Suprapubic skin (tissue), 4 donors: ENCODE measurements around the gene DUOXA2. TPM values are rescaled to one million over a fixed set of nuclear protein-coding genes. Genes with fewer than 3 reads are reported as not detected.

Experiments
- DNase-seq, 2 donors: peaks; one replicate each; pipeline ENCODE4 v3.0.0-alpha.2; 2019; ENCODE audit warnings: low spot score in 2 of 2
- H3K27ac ChIP-seq: fragments of 200-600 bp; sonication (generic); one replicate; pipeline ENCODE4 v1.5.1; 2019
- H3K27me3 ChIP-seq: fragments of 200-600 bp; sonication (generic); one replicate; pipeline ENCODE4 v1.5.1; 2019
- H3K36me3 ChIP-seq: fragments of 200-600 bp; sonication (generic); one replicate; pipeline ENCODE4 v1.5.1; 2019
- H3K4me1 ChIP-seq: fragments of 200-600 bp; sonication (generic); one replicate; pipeline ENCODE4 v1.5.1; 2019
- H3K4me3 ChIP-seq: fragments of 200-600 bp; sonication (generic); one replicate; pipeline ENCODE4 v1.5.1; 2019; ENCODE audit warnings: mild to moderate bottlenecking
- H3K9me3 ChIP-seq: fragments of 200-600 bp; sonication (generic); one replicate; pipeline ENCODE4 v1.5.1; 2019
- EP300 ChIP-seq: sonication (generic); formaldehyde crosslinking; IDR thresholded peaks from one replicate; pipeline ENCODE4 v1.6.1; 2017; ENCODE audit warnings: antibody characterized with exemption
- POLR2A ChIP-seq, 2 donors: fragments of 450-650 bp; IDR thresholded peaks; one replicate each; pipeline ENCODE4 v1.6.1; 2017; ENCODE audit warnings: antibody characterized with exemption in 2 of 2, mild to moderate bottlenecking in 2 of 2, moderate library complexity in 2 of 2
- POLR2AphosphoS5 ChIP-seq, 3 donors: sonication (generic); formaldehyde crosslinking; IDR thresholded peaks; one replicate each; pipeline ENCODE4 v1.6.1; 2017; ENCODE audit warnings: antibody characterized with exemption in 3 of 3
- WGBS: methylation state at CpG from one replicate; pipeline ENCODE4 v1.1.5; 2018; 5-methylcytosine and 5-hydroxymethylcytosine counted together
- total RNA-seq, 4 donors: library from RNA; depleted of rRNA; stranded (reverse); fragments of >200 nt; gene quantifications; one replicate each; pipeline ENCODE4 v1.1.0, GENCODE V29; 2016
- TF ChIP-seq, protein P1 (sequence below), 2 donors: fragments of 200-600 bp in 1 of 2; fragments of 450-650 bp in 1 of 2; sonication (generic) in 1 of 2; IDR thresholded peaks; one replicate each; pipeline ENCODE4 v1.5.1; 2016 to 2019; ENCODE audit warnings: antibody characterized with exemption in 2 of 2, mild to moderate bottlenecking in 1 of 2, moderate library complexity in 1 of 2

The DUOXA2 gene
- total RNA-seq, 4 donors from 2014 or later = not detected

DNA sequence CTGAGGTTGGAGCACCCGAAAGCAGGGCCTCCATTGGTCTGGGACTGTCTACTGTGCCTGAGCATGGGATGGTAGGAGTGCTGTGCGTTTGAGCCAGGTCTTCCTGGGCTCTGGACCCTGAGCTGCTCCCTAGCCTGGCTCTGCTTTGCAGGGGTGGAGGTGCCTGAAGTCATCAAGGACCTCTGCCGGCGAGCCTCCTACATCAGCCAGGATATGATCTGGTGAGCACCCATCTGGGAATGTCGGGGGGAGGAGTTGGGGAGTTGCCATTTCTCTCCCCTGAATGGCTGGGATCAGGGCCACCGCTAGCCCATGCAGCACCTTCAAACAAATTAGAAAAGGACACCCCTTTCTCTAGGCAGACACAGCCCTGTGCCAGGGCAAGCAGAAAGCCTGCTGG lies 36.4 kb downstream of the DUOXA2 start:
- Histone ChIP-seq H3K27ac (no peak overlapping the region), H3K4me1 (peaks cover 14% of the 10 kb centered on the region), H3K9me3 (no peaks in the 10 kb centered on the region), H3K36me3 (peaks cover 30% of the 10 kb centered on the region), H3K4me3 (no peak overlapping the region), H3K27me3 (no peaks in the 10 kb centered on the region)
- TF ChIP-seq EP300 (no peak), POLR2A (IDR thresholded peaks at IDR 0.05) (no peak), POLR2AphosphoS5 (IDR thresholded peaks at IDR 0.05) (no peak)
- TF ChIP-seq, protein P1, sequence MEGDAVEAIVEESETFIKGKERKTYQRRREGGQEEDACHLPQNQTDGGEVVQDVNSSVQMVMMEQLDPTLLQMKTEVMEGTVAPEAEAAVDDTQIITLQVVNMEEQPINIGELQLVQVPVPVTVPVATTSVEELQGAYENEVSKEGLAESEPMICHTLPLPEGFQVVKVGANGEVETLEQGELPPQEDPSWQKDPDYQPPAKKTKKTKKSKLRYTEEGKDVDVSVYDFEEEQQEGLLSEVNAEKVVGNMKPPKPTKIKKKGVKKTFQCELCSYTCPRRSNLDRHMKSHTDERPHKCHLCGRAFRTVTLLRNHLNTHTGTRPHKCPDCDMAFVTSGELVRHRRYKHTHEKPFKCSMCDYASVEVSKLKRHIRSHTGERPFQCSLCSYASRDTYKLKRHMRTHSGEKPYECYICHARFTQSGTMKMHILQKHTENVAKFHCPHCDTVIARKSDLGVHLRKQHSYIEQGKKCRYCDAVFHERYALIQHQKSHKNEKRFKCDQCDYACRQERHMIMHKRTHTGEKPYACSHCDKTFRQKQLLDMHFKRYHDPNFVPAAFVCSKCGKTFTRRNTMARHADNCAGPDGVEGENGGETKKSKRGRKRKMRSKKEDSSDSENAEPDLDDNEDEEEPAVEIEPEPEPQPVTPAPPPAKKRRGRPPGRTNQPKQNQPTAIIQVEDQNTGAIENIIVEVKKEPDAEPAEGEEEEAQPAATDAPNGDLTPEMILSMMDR (IDR thresholded peaks at IDR 0.05) = no peak
- WGBS = no CpG with 5 or more reads among the region's 6 CpGs
- no peak for DNase-seq

DNA sequence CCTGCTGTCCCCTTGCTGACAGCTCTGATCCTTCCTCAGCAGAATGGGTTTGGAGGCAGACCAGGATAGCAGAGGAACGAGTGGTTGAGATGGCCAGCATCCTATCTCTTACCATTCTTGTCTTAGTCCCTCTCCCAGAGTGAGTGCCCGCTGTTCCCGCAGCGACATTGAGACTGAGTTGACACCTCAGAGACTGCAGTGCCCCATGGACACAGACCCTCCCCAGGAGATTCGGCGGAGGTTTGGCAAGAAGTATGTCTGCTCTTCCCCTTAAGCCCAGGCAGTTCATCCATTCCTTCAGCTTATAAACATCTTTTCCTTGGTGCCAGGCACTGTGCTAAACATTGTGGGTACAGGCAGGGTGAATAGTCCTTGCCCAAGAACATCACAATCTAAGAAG lies 36.9 kb downstream of the DUOXA2 start:
- DNase-seq = no peak
- H3K36me3 ChIP-seq = peaks cover 30% of the 10 kb centered on the region
- H3K4me1 ChIP-seq = peaks cover 10% of the 10 kb centered on the region
- 96% methylated on average over 4 of the region's 6 CpGs for WGBS
- no peak overlapping the region for H3K27ac ChIP-seq
- TF ChIP-seq EP300 = no peak
- TF ChIP-seq, protein P1 (IDR thresholded peaks at IDR 0.05) = no peak
- no peak for TF ChIP-seq POLR2A (IDR thresholded peaks at IDR 0.05)
- no peak for TF ChIP-seq POLR2AphosphoS5 (IDR thresholded peaks at IDR 0.05)
- H3K4me3 ChIP-seq = no peak overlapping the region
- no peaks in the 10 kb centered on the region for H3K9me3 ChIP-seq
- H3K27me3 ChIP-seq = no peaks in the 10 kb centered on the region

DNA sequence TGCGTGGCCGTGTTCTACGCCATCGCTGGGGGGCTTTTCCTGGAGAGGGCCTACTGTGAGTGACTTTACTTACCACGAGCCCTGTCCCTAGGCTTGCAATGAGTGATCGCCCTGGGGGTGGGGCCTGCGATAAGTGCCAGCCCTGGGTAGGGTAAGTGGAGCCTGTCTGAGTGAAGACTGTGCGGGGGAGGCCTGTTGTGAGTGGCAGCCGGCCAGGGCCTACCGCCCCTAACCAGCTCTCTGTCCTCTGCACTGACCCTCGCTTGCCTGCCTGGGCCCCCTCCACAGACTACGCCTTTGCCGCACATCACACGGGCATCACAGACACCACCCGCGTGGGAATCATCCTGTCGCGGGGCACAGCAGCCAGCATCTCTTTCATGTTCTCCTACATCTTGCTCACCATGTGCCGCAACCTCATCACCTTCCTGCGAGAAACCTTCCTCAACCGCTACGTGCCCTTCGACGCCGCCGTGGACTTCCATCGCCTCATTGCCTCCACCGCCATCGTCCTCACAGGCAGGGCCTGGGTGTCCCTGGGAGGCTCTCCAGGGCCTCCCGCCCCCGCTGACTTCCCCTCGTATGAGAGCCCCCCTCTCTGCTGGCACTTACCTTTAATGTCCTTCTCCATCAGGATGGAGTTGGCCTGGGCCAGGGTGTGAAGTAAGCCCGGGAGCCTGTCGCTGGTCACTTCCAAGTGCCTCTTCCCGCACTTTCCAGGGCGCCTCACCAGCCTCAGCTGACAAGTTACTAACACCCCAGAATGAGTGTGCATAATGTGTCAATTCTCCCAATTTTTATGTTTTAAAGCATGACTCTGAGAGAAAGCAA lies 38.1 kb downstream of the DUOXA2 start:
- 94% methylated on average over 35 of the region's 36 CpGs for WGBS
- Histone ChIP-seq H3K4me3 (no peak overlapping the region), H3K4me1 (peaks cover 11% of the 10 kb centered on the region), H3K27me3 (no peaks in the 10 kb centered on the region), H3K27ac (no peak overlapping the region), H3K36me3 (peaks cover 35% of the 10 kb centered on the region), H3K9me3 (no peaks in the 10 kb centered on the region)
- no peak for DNase-seq
- no peak for TF ChIP-seq POLR2AphosphoS5 (IDR thresholded peaks at IDR 0.05)
- TF ChIP-seq, protein P1 (IDR thresholded peaks at IDR 0.05) = no peak
- no peak for TF ChIP-seq POLR2A (IDR thresholded peaks at IDR 0.05)
- TF ChIP-seq EP300 = no peak

DNA sequence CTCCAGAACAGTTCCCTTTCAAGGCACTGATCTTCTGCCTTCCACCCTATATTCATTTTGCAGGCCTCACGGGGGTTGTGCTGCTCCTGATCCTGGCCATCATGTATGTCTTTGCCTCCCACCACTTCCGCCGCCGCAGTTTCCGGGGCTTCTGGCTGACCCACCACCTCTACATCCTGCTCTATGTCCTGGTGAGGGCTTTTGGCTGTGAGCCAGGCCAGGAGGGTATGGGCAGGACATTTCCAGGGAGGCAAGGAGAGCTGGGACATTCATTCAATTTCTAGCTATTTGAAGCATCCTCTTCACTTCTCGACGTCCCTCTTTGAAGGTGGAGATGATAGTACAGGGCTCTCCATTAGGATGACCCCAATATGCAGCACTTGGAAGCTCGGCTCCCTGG lies 41.6 kb downstream of the DUOXA2 start:
- Histone ChIP-seq H3K36me3 (peaks cover 32% of the 10 kb centered on the region), H3K4me1 (peaks cover 20% of the 10 kb centered on the region), H3K27ac (no peak overlapping the region), H3K4me3 (no peak overlapping the region), H3K27me3 (no peaks in the 10 kb centered on the region), H3K9me3 (no peaks in the 10 kb centered on the region)
- 97% methylated on average over 8 of the region's 8 CpGs for WGBS
- no peak for DNase-seq
- TF ChIP-seq, protein P1 (IDR thresholded peaks at IDR 0.05) = no peak
- no peak for TF ChIP-seq EP300
- no peak for TF ChIP-seq POLR2A (IDR thresholded peaks at IDR 0.05)
- no peak for TF ChIP-seq POLR2AphosphoS5 (IDR thresholded peaks at IDR 0.05)

DNA sequence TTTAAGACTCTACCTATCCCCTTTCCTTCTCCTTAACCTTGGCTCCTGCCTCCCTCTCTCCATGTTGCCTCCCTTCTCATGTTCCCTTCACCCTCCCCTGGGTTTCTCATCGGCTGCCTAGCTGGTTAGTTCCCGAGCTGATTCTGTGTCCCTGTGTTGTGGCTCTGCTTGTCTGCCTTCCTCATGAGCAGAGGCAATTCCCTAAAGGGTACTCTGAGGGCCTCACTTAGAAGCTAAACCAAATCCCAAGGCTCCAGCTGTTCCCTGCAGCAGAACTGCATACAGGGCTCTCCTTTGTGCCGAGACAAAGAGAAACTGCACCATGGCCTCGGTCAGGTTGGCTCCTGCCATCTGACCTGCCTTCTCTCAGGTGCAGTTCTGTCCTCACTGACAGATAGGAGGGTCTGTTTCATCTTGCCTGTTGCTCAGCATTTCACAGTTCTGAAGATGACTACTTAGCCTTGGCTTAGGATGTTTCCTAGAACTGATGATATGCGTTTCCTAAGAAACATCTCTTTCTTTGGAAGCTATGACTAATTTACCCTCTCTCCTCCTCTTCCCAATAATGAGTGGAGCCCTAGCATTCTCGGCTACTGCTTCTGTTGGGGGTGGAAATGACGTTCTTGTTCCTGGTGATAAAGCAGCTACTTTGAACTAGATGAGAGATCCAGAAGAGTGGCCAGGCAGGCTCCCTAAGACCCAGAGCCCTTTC lies 42.8 kb downstream of the DUOXA2 start:
- DNase-seq = no peak
- Histone ChIP-seq H3K4me3 (no peak overlapping the region), H3K9me3 (no peaks in the 10 kb centered on the region), H3K27me3 (no peaks in the 10 kb centered on the region), H3K36me3 (peaks cover 22% of the 10 kb centered on the region), H3K4me1 (peaks cover 25% of the 10 kb centered on the region), H3K27ac (peak overlapping the region; percentile 24)
- WGBS = 72% methylated on average over 7 of the region's 7 CpGs
- TF ChIP-seq POLR2A (IDR thresholded peaks at IDR 0.05) = no peak
- TF ChIP-seq POLR2AphosphoS5 (IDR thresholded peaks at IDR 0.05) = no peak
- no peak for TF ChIP-seq EP300
- TF ChIP-seq, protein P1 (IDR thresholded peaks at IDR 0.05) = no peak
